Loucy (cell line): ENCODE results near the gene RRAS2.

Experiments used
- H2AFZ ChIP-seq: fragments of 200-600 bp; sonication (generic); 2 replicates; pipeline ENCODE4 v1.6.0; 2016; ENCODE audit warnings: antibody characterized with exemption, mild to moderate bottlenecking, low read length, moderate library complexity
- H3F3A ChIP-seq: fragments of 200-600 bp; 2 replicates; pipeline ENCODE4 v1.6.0; 2016; ENCODE audit warnings: antibody characterized with exemption, low read depth, mild to moderate bottlenecking
- H3K27me3 ChIP-seq: fragments of 200-600 bp; sonication (generic); 2 replicates; pipeline ENCODE4 v1.6.1; 2014; ENCODE audit warnings: low read length, mild to moderate bottlenecking; ENCODE audit not compliant: insufficient read depth, poor library complexity, severe bottlenecking
- H3K36me3 ChIP-seq: fragments of 200-600 bp; sonication (generic); 2 replicates; pipeline ENCODE4 v1.6.1; 2016; ENCODE audit warnings: low read length; ENCODE audit not compliant: insufficient read depth
- H3K4me1 ChIP-seq: fragments of 200-600 bp; sonication (generic); 2 replicates; pipeline ENCODE4 v1.5.1; 2014; ENCODE audit warnings: low read length, mild to moderate bottlenecking; ENCODE audit not compliant: insufficient read depth, poor library complexity, severe bottlenecking
- H3K4me2 ChIP-seq: fragments of 200-600 bp; sonication (generic); 2 replicates; pipeline ENCODE4 v1.6.0; 2014; ENCODE audit warnings: antibody characterized with exemption, low read length, low read depth, mild to moderate bottlenecking; ENCODE audit not compliant: poor library complexity, severe bottlenecking
- H3K4me3 ChIP-seq: fragments of 200-600 bp; sonication (generic); 2 replicates; pipeline ENCODE4 v1.5.1; 2014; ENCODE audit warnings: low read length, mild to moderate bottlenecking, mixed read lengths; ENCODE audit not compliant: poor library complexity, severe bottlenecking
- H3K79me2 ChIP-seq: fragments of 200-600 bp; sonication (generic); 2 replicates; pipeline ENCODE4 v1.6.1; 2014; ENCODE audit warnings: low read length; ENCODE audit not compliant: insufficient read depth
- H3K9ac ChIP-seq: fragments of 200-600 bp; sonication (generic); 2 replicates; pipeline ENCODE4 v1.6.0; 2014; ENCODE audit warnings: mild to moderate bottlenecking, low read depth, low read length, moderate library complexity; ENCODE audit not compliant: poor library complexity, severe bottlenecking
- H3K9me2 ChIP-seq: fragments of 200-600 bp; sonication (generic); replicated peaks from 2 replicates; pipeline ENCODE4 v1.6.1; 2016; ENCODE audit warnings: low read depth, low read length, mixed read lengths
- H3K9me3 ChIP-seq: fragments of 200-600 bp; sonication (generic); 2 replicates; pipeline ENCODE4 v1.6.1; 2014; ENCODE audit warnings: mild to moderate bottlenecking, antibody characterized with exemption, low read length, low read depth; ENCODE audit not compliant: insufficient read depth
- H4K20me1 ChIP-seq: fragments of 200-600 bp; sonication (generic); 2 replicates; pipeline ENCODE4 v1.6.0; 2014; ENCODE audit warnings: antibody characterized with exemption, low read length, mild to moderate bottlenecking; ENCODE audit not compliant: insufficient read depth, poor library complexity, severe bottlenecking
- CTCF ChIP-seq: fragments of 200-600 bp; sonication (generic); conservative IDR thresholded peaks from 2 replicates; pipeline ENCODE4 v1.5.1; 2014; ENCODE audit warnings: mild to moderate bottlenecking, antibody characterized with exemption, low read length
- EZH2phosphoT487 ChIP-seq: fragments of 200-600 bp; IDR thresholded peaks from 2 replicates; pipeline ENCODE4 v1.6.1; 2018; ENCODE audit warnings: antibody characterized with exemption, mild to moderate bottlenecking, moderate library complexity, borderline replicate concordance

RRAS2 gene

GRCh38 chr11:14341968-14342367 lies 17.0 kb downstream of the RRAS2 start:
- Histone ChIP-seq H3K9ac (no peak overlapping the region), H3K4me2 (no peak overlapping the region), H3K36me3 (no peaks in the 10 kb centered on the region), H3K4me1 (no peaks in the 10 kb centered on the region), H3K27me3 (no peaks in the 10 kb centered on the region), H2AFZ (no peak overlapping the region), H4K20me1 (no peaks in the 10 kb centered on the region), H3F3A (no peaks in the 10 kb centered on the region), H3K4me3 (no peak overlapping the region), H3K9me2 (no peaks in the 10 kb centered on the region), H3K9me3 (peaks cover 3% of the 10 kb centered on the region; the same call in 1 of the 2 replicates), H3K79me2 (no peaks in the 10 kb centered on the region)
- no peak for TF ChIP-seq CTCF
- TF ChIP-seq EZH2phosphoT487, result no peak

- Histone ChIP-seq H3K4me1 (no peaks in the 10 kb centered on the region), H3K36me3 (no peaks in the 10 kb centered on the region), H3K9ac (no peak overlapping the region), H3K27me3 (no peaks in the 10 kb centered on the region), H3K9me3 (no peaks in the 10 kb centered on the region; the same call in 1 of the 2 replicates), H3F3A (no peaks in the 10 kb centered on the region), H3K4me3 (no peak overlapping the region), H3K9me2 (no peaks in the 10 kb centered on the region), H4K20me1 (no peaks in the 10 kb centered on the region), H3K4me2 (no peak overlapping the region), H2AFZ (no peak overlapping the region), H3K79me2 (no peaks in the 10 kb centered on the region)
- TF ChIP-seq EZH2phosphoT487, result no peak
- no peak for TF ChIP-seq CTCF
These were observed 18.3 kb downstream of the RRAS2 start for GRCh38 chr11:14340721-14341120.

GRCh38 chr11:14339356-14339755 lies 19.6 kb downstream of the RRAS2 start:
- Histone ChIP-seq H4K20me1 (no peaks in the 10 kb centered on the region), H3K9me3 (no peaks in the 10 kb centered on the region; the same call in 1 of the 2 replicates), H3K4me3 (no peak overlapping the region), H3K36me3 (no peaks in the 10 kb centered on the region), H3K4me2 (no peak overlapping the region), H3K9ac (no peak overlapping the region), H3F3A (no peaks in the 10 kb centered on the region), H3K4me1 (no peaks in the 10 kb centered on the region), H3K79me2 (no peaks in the 10 kb centered on the region), H3K27me3 (no peaks in the 10 kb centered on the region), H3K9me2 (no peaks in the 10 kb centered on the region), H2AFZ (no peak overlapping the region)
- TF ChIP-seq EZH2phosphoT487, result no peak
- TF ChIP-seq CTCF, result no peak
